Keratinocyte (primary cell): ENCODE results near the gene NDOR1.

ENCODE experiments used
- EZH2 ChIP-seq: IDR thresholded peaks from one replicate; pipeline ENCODE4 v1.6.1; 2012; ENCODE audit warnings: inconsistent platforms, mild to moderate bottlenecking, low read length, moderate library complexity
- TF ChIP-seq, protein P1 (sequence below), 3 experiments: IDR thresholded peaks in 1 of 3; conservative IDR thresholded peaks in 1 of 3; optimal IDR thresholded peaks in 1 of 3; 2 replicates in 2 of 3; 3 replicates in 1 of 3; pipeline versions ENCODE3 to v1.5.1; 2011; ENCODE audit warnings: low read length in 3 of 3, mild to moderate bottlenecking in 3 of 3, moderate library complexity in 2 of 3, control low read depth in 1 of 3, inconsistent platforms in 1 of 3; ENCODE audit not compliant: insufficient read depth in 2 of 3; ENCODE audit errors: extremely low read depth in 1 of 3

DNA sequence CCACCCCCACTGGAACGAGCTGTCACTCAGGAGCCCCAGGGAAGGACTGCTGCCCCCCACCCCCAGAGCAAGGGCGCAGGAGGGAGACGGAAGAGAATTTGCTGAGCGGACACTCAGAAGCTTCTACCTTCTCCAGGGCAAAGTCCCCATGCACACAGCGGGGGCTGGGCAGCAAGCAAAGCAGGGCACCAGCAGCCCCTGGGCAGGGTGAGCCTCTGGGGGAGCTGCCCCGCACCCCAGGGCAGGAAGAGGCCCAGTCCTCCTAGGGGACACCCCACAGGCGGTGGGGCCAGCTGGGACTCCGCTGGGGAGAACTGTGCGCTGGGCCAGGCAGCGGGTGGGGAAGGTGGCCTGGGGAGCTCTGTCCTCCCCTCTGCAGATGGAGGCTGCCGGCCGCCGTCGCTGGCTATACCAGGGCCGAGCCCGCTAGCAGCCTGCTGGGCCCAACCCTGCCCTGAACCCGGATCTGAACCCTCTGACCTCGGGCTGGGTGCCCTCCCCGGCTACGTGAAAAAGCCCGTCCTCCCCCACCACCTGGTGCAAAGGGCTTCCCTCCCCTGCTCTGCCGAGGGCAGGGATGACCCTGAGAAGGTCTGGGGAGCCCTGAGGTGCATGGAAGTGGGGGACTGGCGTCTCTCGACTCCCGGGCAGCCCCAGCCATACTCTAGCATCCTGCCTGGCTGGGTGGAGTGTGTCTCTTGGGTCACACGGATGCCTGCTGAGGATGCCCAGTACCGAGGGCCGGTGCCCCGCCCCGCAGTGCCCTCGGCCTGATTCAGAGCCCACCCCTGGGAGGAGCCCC, 24.6 kb downstream of the NDOR1 start:
- TF ChIP-seq, protein P1, sequence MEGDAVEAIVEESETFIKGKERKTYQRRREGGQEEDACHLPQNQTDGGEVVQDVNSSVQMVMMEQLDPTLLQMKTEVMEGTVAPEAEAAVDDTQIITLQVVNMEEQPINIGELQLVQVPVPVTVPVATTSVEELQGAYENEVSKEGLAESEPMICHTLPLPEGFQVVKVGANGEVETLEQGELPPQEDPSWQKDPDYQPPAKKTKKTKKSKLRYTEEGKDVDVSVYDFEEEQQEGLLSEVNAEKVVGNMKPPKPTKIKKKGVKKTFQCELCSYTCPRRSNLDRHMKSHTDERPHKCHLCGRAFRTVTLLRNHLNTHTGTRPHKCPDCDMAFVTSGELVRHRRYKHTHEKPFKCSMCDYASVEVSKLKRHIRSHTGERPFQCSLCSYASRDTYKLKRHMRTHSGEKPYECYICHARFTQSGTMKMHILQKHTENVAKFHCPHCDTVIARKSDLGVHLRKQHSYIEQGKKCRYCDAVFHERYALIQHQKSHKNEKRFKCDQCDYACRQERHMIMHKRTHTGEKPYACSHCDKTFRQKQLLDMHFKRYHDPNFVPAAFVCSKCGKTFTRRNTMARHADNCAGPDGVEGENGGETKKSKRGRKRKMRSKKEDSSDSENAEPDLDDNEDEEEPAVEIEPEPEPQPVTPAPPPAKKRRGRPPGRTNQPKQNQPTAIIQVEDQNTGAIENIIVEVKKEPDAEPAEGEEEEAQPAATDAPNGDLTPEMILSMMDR (optimal IDR thresholded peaks at IDR 0.05 in 1 of 3, IDR thresholded peaks at IDR 0.05 in 1 of 3, conservative IDR thresholded peaks at IDR 0.05 in 1 of 3; ENCODE audit: extremely low read depth in 1 of 3, insufficient read depth in 2 of 3, low read length in 3 of 3) = no peak
- TF ChIP-seq EZH2 = no peak
